ENCODE data around the gene GLIS2. TPM values are rescaled to one million over a fixed set of nuclear protein-coding genes. Genes with fewer than 3 reads are reported as not detected.

The GLIS2 gene
- total RNA-seq, 1 donor from 2014 or later, result 62.8 TPM

DNA sequence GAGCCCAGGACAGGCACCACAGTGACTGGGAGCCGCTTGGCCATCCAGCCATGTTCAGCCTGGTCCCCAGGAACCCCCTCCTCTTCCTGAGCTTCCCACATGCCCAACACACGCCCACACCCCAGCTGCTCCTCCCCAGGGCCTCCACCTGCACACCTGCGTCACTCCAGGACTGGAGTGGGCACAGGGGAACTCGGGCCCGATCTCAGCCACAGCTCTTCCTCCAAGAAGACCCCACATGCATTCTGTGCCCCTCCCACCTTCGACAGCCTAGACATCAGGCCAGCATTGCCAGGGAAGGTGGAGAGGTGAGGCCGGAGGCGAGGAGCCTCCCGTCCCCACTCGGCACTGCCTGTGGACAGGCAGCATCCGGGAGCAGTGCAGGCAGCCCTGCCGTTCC, 49.7 kb downstream of the GLIS2 start:
- H3K4me3 Mint-ChIP-seq (ENCODE audit: unreplicated experiment), result no peak overlapping the region
- no peak overlapping the region for H3K27ac Mint-ChIP-seq (ENCODE audit: unreplicated experiment)
- no peak for DNase-seq (ENCODE audit: low spot score)
- H3K9me3 Mint-ChIP-seq (ENCODE audit: low read depth), result no peaks in the 10 kb centered on the region
- peaks cover 1% of the 10 kb centered on the region for H3K36me3 Mint-ChIP-seq (ENCODE audit: low read depth)
- no peaks in the 10 kb centered on the region for H3K27me3 Mint-ChIP-seq (ENCODE audit: low read depth)
- TF ChIP-seq, protein P1, sequence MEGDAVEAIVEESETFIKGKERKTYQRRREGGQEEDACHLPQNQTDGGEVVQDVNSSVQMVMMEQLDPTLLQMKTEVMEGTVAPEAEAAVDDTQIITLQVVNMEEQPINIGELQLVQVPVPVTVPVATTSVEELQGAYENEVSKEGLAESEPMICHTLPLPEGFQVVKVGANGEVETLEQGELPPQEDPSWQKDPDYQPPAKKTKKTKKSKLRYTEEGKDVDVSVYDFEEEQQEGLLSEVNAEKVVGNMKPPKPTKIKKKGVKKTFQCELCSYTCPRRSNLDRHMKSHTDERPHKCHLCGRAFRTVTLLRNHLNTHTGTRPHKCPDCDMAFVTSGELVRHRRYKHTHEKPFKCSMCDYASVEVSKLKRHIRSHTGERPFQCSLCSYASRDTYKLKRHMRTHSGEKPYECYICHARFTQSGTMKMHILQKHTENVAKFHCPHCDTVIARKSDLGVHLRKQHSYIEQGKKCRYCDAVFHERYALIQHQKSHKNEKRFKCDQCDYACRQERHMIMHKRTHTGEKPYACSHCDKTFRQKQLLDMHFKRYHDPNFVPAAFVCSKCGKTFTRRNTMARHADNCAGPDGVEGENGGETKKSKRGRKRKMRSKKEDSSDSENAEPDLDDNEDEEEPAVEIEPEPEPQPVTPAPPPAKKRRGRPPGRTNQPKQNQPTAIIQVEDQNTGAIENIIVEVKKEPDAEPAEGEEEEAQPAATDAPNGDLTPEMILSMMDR (IDR thresholded peaks at IDR 0.05), result no peak
- H3K4me1 Mint-ChIP-seq (ENCODE audit: low read depth), result peaks cover 11% of the 10 kb centered on the region

DNA sequence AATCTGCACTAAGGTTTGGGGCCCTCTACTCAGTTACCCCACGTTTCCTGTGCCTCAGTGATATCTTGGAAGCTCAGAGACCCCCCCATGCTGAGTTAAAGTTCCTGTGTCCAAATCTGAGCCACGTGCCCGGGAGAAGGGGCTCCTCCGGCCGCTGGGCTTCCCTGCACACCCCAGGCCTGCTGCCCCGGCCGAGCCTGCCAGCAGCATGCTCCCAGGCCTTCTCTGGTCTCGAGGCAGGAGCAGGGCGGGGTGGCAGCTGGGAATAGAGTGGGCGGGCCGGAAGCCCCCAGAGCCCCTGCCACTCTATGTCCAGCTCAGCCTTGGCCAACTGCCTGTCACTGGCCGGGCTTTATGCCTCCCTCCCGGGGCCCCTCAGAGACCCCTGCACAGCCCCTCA, 50.1 kb downstream of the GLIS2 start:
- Mint-ChIP-seq H3K27ac (ENCODE audit: unreplicated experiment) (no peak overlapping the region), H3K4me3 (ENCODE audit: unreplicated experiment) (no peak overlapping the region), H3K36me3 (ENCODE audit: low read depth) (peaks cover 1% of the 10 kb centered on the region), H3K27me3 (ENCODE audit: low read depth) (no peaks in the 10 kb centered on the region), H3K4me1 (ENCODE audit: low read depth) (peaks cover 15% of the 10 kb centered on the region), H3K9me3 (ENCODE audit: low read depth) (no peaks in the 10 kb centered on the region)
- TF ChIP-seq, protein P1 (IDR thresholded peaks at IDR 0.05), result no peak
- DNase-seq (ENCODE audit: low spot score), result no peak

DNA sequence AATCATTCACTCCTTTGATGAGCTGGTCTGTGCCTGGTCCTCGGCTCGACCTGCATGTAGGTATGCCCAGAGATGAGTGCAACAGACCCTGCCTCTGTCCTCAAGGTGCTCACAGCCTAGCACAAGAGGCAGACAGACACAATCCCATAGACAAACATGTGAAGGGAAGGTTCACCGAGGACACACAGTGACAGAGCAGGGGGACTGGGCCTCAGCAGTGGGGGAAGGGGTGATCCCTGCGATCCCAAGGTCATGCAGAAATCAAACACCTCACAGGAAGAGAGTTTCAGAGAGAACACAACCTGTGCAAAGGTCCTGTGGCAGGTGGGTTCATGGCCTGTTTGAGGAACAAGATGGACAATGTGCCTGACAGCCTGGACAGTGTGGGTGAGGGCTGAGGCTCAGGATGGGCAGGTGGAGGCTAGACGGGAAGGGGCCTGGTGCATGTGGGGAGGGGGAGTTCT, 51.6 kb downstream of the GLIS2 start:
- H3K27me3 Mint-ChIP-seq (ENCODE audit: low read depth), result no peaks in the 10 kb centered on the region
- H3K27ac Mint-ChIP-seq (ENCODE audit: unreplicated experiment), result no peak overlapping the region
- H3K4me1 Mint-ChIP-seq (ENCODE audit: low read depth), result peaks cover 20% of the 10 kb centered on the region
- no peak for DNase-seq (ENCODE audit: low spot score)
- no peak overlapping the region for H3K4me3 Mint-ChIP-seq (ENCODE audit: unreplicated experiment)
- H3K36me3 Mint-ChIP-seq (ENCODE audit: low read depth), result peaks cover 1% of the 10 kb centered on the region
- H3K9me3 Mint-ChIP-seq (ENCODE audit: low read depth), result no peaks in the 10 kb centered on the region
- TF ChIP-seq, protein P1 (IDR thresholded peaks at IDR 0.05), result no peak

DNA sequence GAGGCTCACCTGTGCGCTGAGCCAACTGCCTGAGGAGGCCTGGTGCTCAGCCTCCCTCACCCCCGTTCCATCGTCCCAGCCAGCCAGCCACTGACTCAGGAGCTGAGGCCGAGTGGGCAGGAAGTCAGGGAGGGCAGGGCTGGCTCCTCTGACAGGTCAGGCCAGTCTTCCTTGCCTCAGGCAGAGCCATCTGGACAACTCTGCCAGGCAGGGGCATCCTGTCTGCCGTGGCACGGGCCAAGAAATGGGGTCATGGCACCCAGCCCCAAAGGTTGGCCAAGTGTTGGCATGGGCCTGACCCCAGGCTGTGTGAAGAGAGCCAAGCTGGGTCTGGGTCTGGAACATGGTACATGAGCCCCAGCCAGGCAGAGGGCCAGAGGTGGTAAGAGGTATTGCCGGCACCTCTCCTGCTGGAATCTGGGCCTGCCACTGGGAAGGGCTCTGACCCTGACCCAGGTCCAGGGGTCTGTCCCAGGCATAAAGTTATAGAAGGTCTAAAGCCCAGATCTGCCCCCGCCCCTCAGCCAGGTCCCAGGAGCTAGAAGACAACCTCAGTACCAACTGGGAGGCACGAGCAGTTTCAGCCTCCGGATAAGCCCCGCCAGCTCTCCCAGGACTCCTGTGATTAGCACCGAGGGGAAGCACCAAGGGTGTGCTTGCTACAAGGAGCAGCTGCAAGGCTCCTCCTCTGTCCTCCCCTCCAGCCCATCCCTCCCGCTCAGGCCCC, 53.3 kb downstream of the GLIS2 start:
- no peak for DNase-seq (ENCODE audit: low spot score)
- Mint-ChIP-seq H3K4me3 (ENCODE audit: unreplicated experiment) (no peak overlapping the region), H3K36me3 (ENCODE audit: low read depth) (no peaks in the 10 kb centered on the region), H3K9me3 (ENCODE audit: low read depth) (no peaks in the 10 kb centered on the region), H3K27me3 (ENCODE audit: low read depth) (no peaks in the 10 kb centered on the region), H3K4me1 (ENCODE audit: low read depth) (peaks cover 24% of the 10 kb centered on the region), H3K27ac (ENCODE audit: unreplicated experiment) (no peak overlapping the region)
- TF ChIP-seq, protein P1 (IDR thresholded peaks at IDR 0.05), result no peak

DNA sequence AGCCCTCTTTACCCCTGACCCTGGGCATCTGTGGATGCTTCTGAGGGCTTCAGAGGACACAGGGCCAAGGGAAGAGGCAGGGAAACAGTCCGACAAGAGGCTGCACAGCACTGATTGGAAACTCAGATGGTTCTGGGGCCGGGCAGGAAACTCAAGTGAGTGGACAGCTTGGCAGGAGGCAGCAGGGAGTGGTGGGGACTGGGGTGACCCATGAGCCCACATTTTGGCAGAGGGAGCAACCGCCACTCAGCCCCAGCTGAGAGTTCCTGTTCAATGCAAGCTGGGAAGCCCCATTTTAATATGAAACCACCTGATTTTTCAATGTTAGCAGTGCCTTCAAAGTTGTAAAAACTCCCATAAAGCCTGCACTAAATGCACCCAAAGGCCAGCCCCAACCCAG, 54.3 kb downstream of the GLIS2 start:
- no peak for DNase-seq (ENCODE audit: low spot score)
- peaks cover 29% of the 10 kb centered on the region for H3K4me1 Mint-ChIP-seq (ENCODE audit: low read depth)
- TF ChIP-seq, protein P1 (IDR thresholded peaks at IDR 0.05), result no peak

More for the DNA sequence above, 54.3 kb downstream of the GLIS2 start:
- H3K36me3 Mint-ChIP-seq (ENCODE audit: low read depth), result no peaks in the 10 kb centered on the region
- peak overlapping the region; percentile 94 for H3K27ac Mint-ChIP-seq (ENCODE audit: unreplicated experiment)
- no peaks in the 10 kb centered on the region for H3K9me3 Mint-ChIP-seq (ENCODE audit: low read depth)
- no peaks in the 10 kb centered on the region for H3K27me3 Mint-ChIP-seq (ENCODE audit: low read depth)
- no peak overlapping the region for H3K4me3 Mint-ChIP-seq (ENCODE audit: unreplicated experiment)
